SK-N-SH (cell line): ENCODE measurements around the gene HPN. TPM values are rescaled to one million over a fixed set of nuclear protein-coding genes. Genes with fewer than 3 reads are reported as not detected.

Experiments used
- CTCF ChIA-PET: fragments of 300-600, 350-600 bp; formaldehyde crosslinking; extraction: SDS; loops from one replicate; lab custom pipeline; 2021; lab: Yijun Ruan, JAX
- POLR2A ChIA-PET: fragments of 350-600 bp; sonication (Branson Sonifier 250); formaldehyde crosslinking; extraction: SDS; loops from one replicate; lab custom pipeline; 2020; ENCODE audit warnings: antibody characterized with exemption, inconsistent platforms; lab: Yijun Ruan, JAX
- DNase-seq: peaks from one replicate; pipeline ENCODE4 v3.0.0; 2012
- H2AFZ ChIP-seq: fragments of 200-600 bp; sonication (generic); 2 replicates; pipeline ENCODE4 v1.8.1; 2016; ENCODE audit warnings: antibody characterized with exemption, mild to moderate bottlenecking, low read depth
- H3F3A ChIP-seq: fragments of 200-600 bp; sonication (generic); replicated peaks from 2 replicates; pipeline ENCODE3; 2016; ENCODE audit warnings: antibody characterized with exemption, mild to moderate bottlenecking; ENCODE audit not compliant: insufficient read depth
- H3K27ac ChIP-seq, 2 experiments: fragments of 200-500 bp in 1 of 2; fragments of 200-600 bp in 1 of 2; sonication (Bioruptor generic) in 1 of 2; sonication (generic), shearing (Covaris generic) in 1 of 2; 2 replicates each; pipeline versions ENCODE4 v1.5.1 to v1.6.1; 2014 to 2016; ENCODE audit warnings: low read depth in 2 of 2, inconsistent platforms in 1 of 2, low read length in 1 of 2, mild to moderate bottlenecking in 1 of 2, mixed read lengths in 1 of 2
- H3K27me3 ChIP-seq: fragments of 200-600 bp; sonication (generic), shearing (Covaris generic); 2 replicates; pipeline ENCODE4 v1.6.1; 2016; ENCODE audit warnings: mixed run types; ENCODE audit not compliant: insufficient read depth
- H3K36me3 ChIP-seq, 2 experiments: fragments of 200-500 bp in 1 of 2; fragments of 200-600 bp in 1 of 2; sonication (Bioruptor generic) in 1 of 2; sonication (generic) in 1 of 2; replicated peaks in 1 of 2; 2 replicates each; pipeline versions ENCODE3 to v1.5.1; 2014 to 2016; ENCODE audit warnings: low read length in 1 of 2, mild to moderate bottlenecking in 1 of 2; ENCODE audit not compliant: insufficient read depth in 2 of 2, control insufficient read depth in 1 of 2
- H3K4me1 ChIP-seq, 2 experiments: fragments of 200-500 bp in 1 of 2; fragments of 200-600 bp in 1 of 2; sonication (Bioruptor generic) in 1 of 2; sonication (generic), shearing (Covaris generic) in 1 of 2; 2 replicates each; pipeline versions ENCODE4 v1.5.1 to v1.6.1; 2014 to 2016; ENCODE audit warnings: low read depth in 1 of 2, low read length in 1 of 2, mixed run types in 1 of 2; ENCODE audit not compliant: insufficient read depth in 2 of 2, control insufficient read depth in 1 of 2
- H3K4me2 ChIP-seq: fragments of 200-600 bp; sonication (generic), shearing (Covaris generic); 2 replicates; pipeline ENCODE4 v1.6.1; 2017; ENCODE audit warnings: mixed run types
- H3K4me3 ChIP-seq, 2 experiments: fragments of 200-500 bp in 1 of 2; fragments of 200-600 bp in 1 of 2; sonication (Bioruptor generic) in 1 of 2; sonication (generic), shearing (Covaris generic) in 1 of 2; 2 replicates each; pipeline versions ENCODE4 v1.5.1 to v1.8.1; 2014 to 2016; ENCODE audit warnings: low read depth in 2 of 2, inconsistent platforms in 1 of 2, low read length in 1 of 2, mild to moderate bottlenecking in 1 of 2, mixed read lengths in 1 of 2, moderate library complexity in 1 of 2
- H3K79me2 ChIP-seq: fragments of 200-600 bp; sonication (generic); 2 replicates; pipeline ENCODE4 v1.8.1; 2017; ENCODE audit warnings: mild to moderate bottlenecking; ENCODE audit not compliant: insufficient read depth
- H3K9ac ChIP-seq: fragments of 200-600 bp; sonication (generic); 2 replicates; pipeline ENCODE4 v1.6.1; 2017; ENCODE audit warnings: mixed run types
- H3K9me2 ChIP-seq: fragments of 200-600 bp; sonication (generic); 2 replicates; pipeline ENCODE4 v1.6.1; 2017; ENCODE audit warnings: mixed run types
- H3K9me3 ChIP-seq: fragments of 200-600 bp; sonication (generic); 2 replicates; pipeline ENCODE4 v1.6.1; 2017; ENCODE audit warnings: mixed run types, mild to moderate bottlenecking, moderate library complexity
- H4K20me1 ChIP-seq: fragments of 200-600 bp; sonication (generic); 2 replicates; pipeline ENCODE4 v1.6.1; 2017; ENCODE audit warnings: mild to moderate bottlenecking, mixed run types; ENCODE audit not compliant: insufficient read depth
- FOSL2 ChIP-seq: IDR thresholded peaks from 2 replicates; pipeline ENCODE4 v1.4.0; 2012; ENCODE audit warnings: low read depth, mild to moderate bottlenecking, moderate library complexity, borderline replicate concordance
- FOXJ3 ChIP-seq: sonication (generic); formaldehyde crosslinking; IDR thresholded peaks from 2 replicates; pipeline ENCODE4 v1.5.1; 2020; ENCODE audit warnings: mild to moderate bottlenecking, missing genetic modification reagents
- FOXM1 ChIP-seq: IDR thresholded peaks from 2 replicates; pipeline ENCODE4 v1.4.0; 2012; ENCODE audit warnings: low read depth, mild to moderate bottlenecking
- GATA2 ChIP-seq: sonication (generic); formaldehyde crosslinking; IDR thresholded peaks from 2 replicates; pipeline ENCODE4 v1.5.0; 2020; ENCODE audit warnings: mild to moderate bottlenecking, missing genetic modification reagents
- IRF3 ChIP-seq: fragments of 150-350 bp; IDR thresholded peaks from 2 replicates; pipeline ENCODE4 v1.6.1; 2016; ENCODE audit warnings: mild to moderate bottlenecking, low read depth, low read length
- JUND ChIP-seq: IDR thresholded peaks from 2 replicates; pipeline ENCODE4 v1.4.0; 2012
- MXI1 ChIP-seq: IDR thresholded peaks from 2 replicates; pipeline ENCODE4 v1.6.1; 2012; ENCODE audit warnings: mild to moderate bottlenecking, low read depth, low read length, improper control_type of control experiment
- NFIC ChIP-seq: IDR thresholded peaks from 2 replicates; pipeline ENCODE4 v1.4.0; 2012; ENCODE audit warnings: borderline replicate concordance
- NRF1 ChIP-seq: IDR thresholded peaks from 2 replicates; pipeline ENCODE4 v1.6.1; 2012; ENCODE audit warnings: low read depth, mild to moderate bottlenecking, low read length
- POLR2AphosphoS5 ChIP-seq: IDR thresholded peaks from 2 replicates; pipeline ENCODE4 v1.6.1; 2012; ENCODE audit warnings: low read depth, low read length
- RAD21 ChIP-seq: IDR thresholded peaks from 2 replicates; pipeline ENCODE4 v1.6.1; 2012; ENCODE audit warnings: mild to moderate bottlenecking, low read length
- RFX5 ChIP-seq: IDR thresholded peaks from 2 replicates; pipeline ENCODE4 v1.6.1; 2012; ENCODE audit warnings: mild to moderate bottlenecking, improper control_type of control experiment, low read length
- RXRA ChIP-seq: IDR thresholded peaks from 2 replicates; pipeline ENCODE4 v1.4.0; 2012; ENCODE audit warnings: low read depth, mild to moderate bottlenecking, borderline replicate concordance
- TAF1 ChIP-seq: IDR thresholded peaks from 2 replicates; pipeline ENCODE4 v1.6.1; 2012; ENCODE audit warnings: low read depth, mild to moderate bottlenecking, low read length, moderate library complexity, borderline replicate concordance
- TCF12 ChIP-seq: IDR thresholded peaks from 2 replicates; pipeline ENCODE4 v1.4.0; 2012
- WGBS: methylation state at CpG from one replicate; pipeline ENCODE4 v1.1.6; 2017; ENCODE audit warnings: low lambda C conversion rate; 5-methylcytosine and 5-hydroxymethylcytosine counted together
- polyA plus RNA-seq, 3 experiments: library from polyadenylated mRNA; depleted of rRNA; stranded (reverse); fragments of >200 nt; gene quantifications; 2 replicates each; pipeline ENCODE4 v1.2.3, GENCODE V29; 2012
- TF ChIP-seq, protein P1 (sequence below): fragments of 150-350 bp; IDR thresholded peaks from 2 replicates; pipeline ENCODE4 v1.6.1; 2017; ENCODE audit warnings: antibody characterized with exemption, low read length, low read depth, borderline replicate concordance
- TF ChIP-seq, protein P2 (sequence below): IDR thresholded peaks from 2 replicates; pipeline ENCODE4 v1.4.0; 2012; ENCODE audit warnings: low read depth
- TF ChIP-seq, protein P3 (sequence below): fragments of 200-600 bp; sonication (generic); IDR thresholded peaks from 2 replicates; pipeline ENCODE4 v1.6.1; 2017; ENCODE audit warnings: antibody characterized with exemption, mild to moderate bottlenecking, moderate library complexity
- TF ChIP-seq, protein P4 (sequence below): IDR thresholded peaks from 2 replicates; pipeline ENCODE4 v1.4.0; 2012; ENCODE audit warnings: low read depth, borderline replicate concordance

HPN gene
- polyA plus RNA-seq, 1 of the 3 experiments (the other 2 are of a cell fraction), result 0.05 TPM

DNA sequence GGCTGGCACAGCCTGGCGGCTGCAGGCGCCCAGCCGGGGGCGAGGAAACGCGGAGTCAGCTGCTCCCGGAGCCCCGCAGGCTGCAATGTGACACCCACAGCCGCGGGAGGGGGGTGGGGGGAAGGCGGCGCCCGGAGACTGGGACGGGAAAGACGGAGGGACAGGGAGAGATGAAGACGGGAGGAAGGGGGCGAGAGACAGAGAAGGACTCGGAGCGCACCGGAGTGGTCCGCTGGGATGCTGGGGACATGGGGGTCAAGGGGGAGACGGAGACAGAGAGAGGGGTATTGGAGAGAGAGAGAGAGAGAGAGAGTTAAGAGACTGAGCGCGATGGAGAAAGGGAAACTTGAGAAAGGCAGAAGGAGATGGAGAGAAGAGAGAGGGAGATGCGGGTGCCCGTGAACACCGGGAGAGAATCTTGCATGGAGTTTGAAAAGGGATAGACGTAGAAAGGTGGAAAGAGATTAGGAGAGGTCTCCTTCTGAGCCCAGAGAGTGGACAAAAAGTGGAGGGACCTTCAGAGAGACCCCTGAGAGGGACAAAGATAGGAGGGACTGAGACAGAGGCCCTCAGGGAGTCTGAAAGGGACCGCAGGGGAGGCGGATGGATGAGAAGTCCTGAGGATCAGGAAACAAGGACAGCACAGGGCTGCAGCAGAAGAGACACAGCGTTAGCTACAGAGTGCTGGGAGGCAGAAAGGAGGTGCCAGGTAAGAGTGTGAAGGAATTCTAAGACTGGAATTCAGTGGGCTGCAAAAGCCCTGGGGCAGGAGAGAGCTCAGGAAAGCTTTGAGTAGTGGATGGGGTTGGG is 10.2 kb upstream of the HPN start:
- ChIA-PET CTCF (interaction anchor here (2.4 to 6.4 kb wide), 2 partner anchors 14 to 36 kb away, joined by 8 to 49 read pairs; no protein-coding TSS in a partner anchor), POLR2A (no interaction called here)
- Histone ChIP-seq H3K4me1 (peaks cover 0 to 21% of the 10 kb centered on the region in 2 experiments; a peak in 1 of 4 replicates), H3K27ac (no peak overlapping the region), H3K9ac (no peak overlapping the region), H2AFZ (0 out of 2 replicates have a peak overlapping the region, but pooled peaks have one; percentile 46), H3F3A (peaks cover 7% of the 10 kb centered on the region), H3K9me3 (no peaks in the 10 kb centered on the region), H3K79me2 (no peaks in the 10 kb centered on the region), H3K4me3 (peak overlapping the region; percentile 41 to 53), H4K20me1 (no peaks in the 10 kb centered on the region), H3K36me3 (peaks cover 0 to 14% of the 10 kb centered on the region in 2 experiments), H3K27me3 (no peaks in the 10 kb centered on the region), H3K4me2 (peak overlapping the region; percentile 81), H3K9me2 (no peaks in the 10 kb centered on the region)
- 29% methylated on average over 31 of the region's 31 CpGs for WGBS
- no peak for TF ChIP-seq FOXJ3 (CRISPR knock-in tag)
- TF ChIP-seq IRF3, result no peak
- TF ChIP-seq, protein P1, sequence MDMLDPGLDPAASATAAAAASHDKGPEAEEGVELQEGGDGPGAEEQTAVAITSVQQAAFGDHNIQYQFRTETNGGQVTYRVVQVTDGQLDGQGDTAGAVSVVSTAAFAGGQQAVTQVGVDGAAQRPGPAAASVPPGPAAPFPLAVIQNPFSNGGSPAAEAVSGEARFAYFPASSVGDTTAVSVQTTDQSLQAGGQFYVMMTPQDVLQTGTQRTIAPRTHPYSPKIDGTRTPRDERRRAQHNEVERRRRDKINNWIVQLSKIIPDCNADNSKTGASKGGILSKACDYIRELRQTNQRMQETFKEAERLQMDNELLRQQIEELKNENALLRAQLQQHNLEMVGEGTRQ, result no peak
- no peak for TF ChIP-seq RFX5
- TF ChIP-seq POLR2AphosphoS5, result no peak
- TF ChIP-seq, protein P2, sequence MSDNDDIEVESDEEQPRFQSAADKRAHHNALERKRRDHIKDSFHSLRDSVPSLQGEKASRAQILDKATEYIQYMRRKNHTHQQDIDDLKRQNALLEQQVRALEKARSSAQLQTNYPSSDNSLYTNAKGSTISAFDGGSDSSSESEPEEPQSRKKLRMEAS, result no peak
- TF ChIP-seq FOXM1, result no peak
- no peak for TF ChIP-seq NRF1
- TF ChIP-seq TCF12, result no peak
- TF ChIP-seq FOSL2, result no peak
- TF ChIP-seq, protein P3, sequence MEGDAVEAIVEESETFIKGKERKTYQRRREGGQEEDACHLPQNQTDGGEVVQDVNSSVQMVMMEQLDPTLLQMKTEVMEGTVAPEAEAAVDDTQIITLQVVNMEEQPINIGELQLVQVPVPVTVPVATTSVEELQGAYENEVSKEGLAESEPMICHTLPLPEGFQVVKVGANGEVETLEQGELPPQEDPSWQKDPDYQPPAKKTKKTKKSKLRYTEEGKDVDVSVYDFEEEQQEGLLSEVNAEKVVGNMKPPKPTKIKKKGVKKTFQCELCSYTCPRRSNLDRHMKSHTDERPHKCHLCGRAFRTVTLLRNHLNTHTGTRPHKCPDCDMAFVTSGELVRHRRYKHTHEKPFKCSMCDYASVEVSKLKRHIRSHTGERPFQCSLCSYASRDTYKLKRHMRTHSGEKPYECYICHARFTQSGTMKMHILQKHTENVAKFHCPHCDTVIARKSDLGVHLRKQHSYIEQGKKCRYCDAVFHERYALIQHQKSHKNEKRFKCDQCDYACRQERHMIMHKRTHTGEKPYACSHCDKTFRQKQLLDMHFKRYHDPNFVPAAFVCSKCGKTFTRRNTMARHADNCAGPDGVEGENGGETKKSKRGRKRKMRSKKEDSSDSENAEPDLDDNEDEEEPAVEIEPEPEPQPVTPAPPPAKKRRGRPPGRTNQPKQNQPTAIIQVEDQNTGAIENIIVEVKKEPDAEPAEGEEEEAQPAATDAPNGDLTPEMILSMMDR, result no peak
- TF ChIP-seq, protein P4, sequence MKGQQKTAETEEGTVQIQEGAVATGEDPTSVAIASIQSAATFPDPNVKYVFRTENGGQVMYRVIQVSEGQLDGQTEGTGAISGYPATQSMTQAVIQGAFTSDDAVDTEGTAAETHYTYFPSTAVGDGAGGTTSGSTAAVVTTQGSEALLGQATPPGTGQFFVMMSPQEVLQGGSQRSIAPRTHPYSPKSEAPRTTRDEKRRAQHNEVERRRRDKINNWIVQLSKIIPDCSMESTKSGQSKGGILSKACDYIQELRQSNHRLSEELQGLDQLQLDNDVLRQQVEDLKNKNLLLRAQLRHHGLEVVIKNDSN, result no peak
- no peak for TF ChIP-seq TAF1
- no peak for TF ChIP-seq MXI1
- no peak for TF ChIP-seq GATA2
- no peak for TF ChIP-seq RXRA
- TF ChIP-seq JUND, result no peak
- no peak for TF ChIP-seq RAD21
- TF ChIP-seq NFIC, result no peak
- no peak for DNase-seq
